GM12878 (cell line): Measurements from ENCODE around the gene PITPNM3.

Experiments
- FOXM1 ChIP-seq: IDR thresholded peaks from 2 replicates; pipeline ENCODE4 v1.6.1; 2012; ENCODE audit warnings: low read depth, mild to moderate bottlenecking, inconsistent platforms, low read length, moderate library complexity
- GATAD2B ChIP-seq: fragments of 450-650 bp; conservative IDR thresholded peaks from 2 replicates; pipeline ENCODE4 v1.6.1; 2017; ENCODE audit warnings: low read depth, mild to moderate bottlenecking, moderate library complexity
- POLR2A ChIP-seq: IDR thresholded peaks from 2 replicates; pipeline ENCODE4 v1.6.1; 2011; ENCODE audit warnings: low read depth, mild to moderate bottlenecking, low read length

- TF ChIP-seq POLR2A (no peak), GATAD2B (no peak), FOXM1 (no peak)
Observed at GRCh38 chr17:6557040-6557438, 684 bp upstream of the PITPNM3 start.
